Smooth muscle cell (in vitro differentiated cells): ENCODE measurements around the gene DTX4. TPM values are rescaled to one million over a fixed set of nuclear protein-coding genes. Genes with fewer than 3 reads are reported as not detected.
"Not testable (repeated sequence)": the region's sequence is repeated elsewhere in the genome, so short reads cannot be mapped to it uniquely, and the experiment has no call there.

Experiments
- DNase-seq: peaks from one replicate; lab custom pipeline; 2025; ENCODE audit not compliant: unreplicated experiment; lab: John Stamatoyannopoulos, UW
- H2AFZ ChIP-seq: fragments of 200-600 bp; sonication (generic); 2 replicates; pipeline ENCODE4 v1.6.0; 2016; ENCODE audit warnings: antibody characterized with exemption, low read depth, mild to moderate bottlenecking
- H3F3A ChIP-seq: fragments of 200-600 bp; sonication (generic); 2 replicates; pipeline ENCODE4 v1.6.0; 2017; ENCODE audit warnings: antibody characterized with exemption, low read depth
- H3K27ac ChIP-seq: fragments of 200-600 bp; sonication (generic); 2 replicates; pipeline ENCODE4 v1.5.1; 2016; ENCODE audit warnings: low read depth, mild to moderate bottlenecking
- H3K27me3 ChIP-seq: fragments of 200-600 bp; sonication (generic); 2 replicates; pipeline ENCODE4 v1.6.1; 2016; ENCODE audit warnings: low read depth, mild to moderate bottlenecking
- H3K36me3 ChIP-seq: fragments of 200-600 bp; sonication (generic); 2 replicates; pipeline ENCODE4 v1.5.1; 2016; ENCODE audit warnings: low read depth
- H3K4me1 ChIP-seq: fragments of 200-600 bp; sonication (generic); 2 replicates; pipeline ENCODE4 v1.5.1; 2016; ENCODE audit warnings: low read depth
- H3K4me2 ChIP-seq: fragments of 200-600 bp; sonication (generic); 2 replicates; pipeline ENCODE4 v1.6.0; 2016; ENCODE audit warnings: mild to moderate bottlenecking
- H3K4me3 ChIP-seq: fragments of 200-600 bp; sonication (generic); 2 replicates; pipeline ENCODE4 v1.5.1; 2016; ENCODE audit warnings: mild to moderate bottlenecking
- H3K79me2 ChIP-seq: fragments of 200-600 bp; sonication (generic); 2 replicates; pipeline ENCODE4 v1.6.0; 2016; ENCODE audit warnings: low read depth, mild to moderate bottlenecking
- H3K9ac ChIP-seq: fragments of 200-600 bp; sonication (generic); 2 replicates; pipeline ENCODE4 v1.6.0; 2016; ENCODE audit warnings: low read depth
- H3K9me3 ChIP-seq: fragments of 200-600 bp; sonication (generic); replicated peaks from 2 replicates; pipeline ENCODE4 v1.5.1; 2016; ENCODE audit warnings: low read depth
- H4K20me1 ChIP-seq: fragments of 200-600 bp; sonication (generic); 2 replicates; pipeline ENCODE4 v1.6.0; 2016; ENCODE audit warnings: low read depth
- whole genome bisulfite sequencing: methylation state at CpG from one replicate; pipeline ENCODE4 v1.1.7; 2016; ENCODE audit warnings: low lambda C conversion rate; 5-methylcytosine and 5-hydroxymethylcytosine counted together
- polyA plus RNA-seq: library from polyadenylated mRNA; unstranded; fragments of >200 nt; fragmentation: Nextera tagmentation; extraction: Ambion mirVana; gene quantifications from 2 replicates; pipeline ENCODE4 v1.2.1, GENCODE V29; 2016
- total RNA-seq: library from RNA; depleted of rRNA; stranded (reverse); fragments of >200 nt; gene quantifications from 2 replicates; pipeline ENCODE4 v1.2.3, GENCODE V29; 2014
- TF ChIP-seq, protein P1 (sequence below): fragments of 200-600 bp; sonication (generic); IDR thresholded peaks from 2 replicates; pipeline ENCODE4 v1.5.1; 2017; ENCODE audit warnings: borderline replicate concordance, mild to moderate bottlenecking, antibody characterized with exemption; ENCODE audit not compliant: insufficient read depth, poor library complexity, severe bottlenecking

Gene DTX4
- 13.0 and 14.2 TPM in 2 replicates for total RNA-seq
- polyA plus RNA-seq = 10.2 and 14.1 TPM in 2 replicates

- Histone ChIP-seq H3K9me3 (no peaks in the 10 kb centered on the region), H2AFZ (peak within 1 kb of the TSS; percentile 76), H3K27me3 (no peaks in the 10 kb centered on the region), H3K9ac (peak within 1 kb of the TSS; percentile 68), H3K27ac (peak within 1 kb of the TSS; percentile 85), H3F3A (peaks cover 12% of the 10 kb centered on the region), H3K4me1 (peaks cover 27% of the 10 kb centered on the region), H3K79me2 (peaks cover under 1% of the 10 kb centered on the region), H4K20me1 (peaks cover 1% of the 10 kb centered on the region), H3K36me3 (no peaks in the 10 kb centered on the region), H3K4me3 (peak within 1 kb of the TSS; percentile 78), H3K4me2 (peak within 1 kb of the TSS; percentile 98)
- DNase-seq = peak; percentile 66
- under 1% methylated on average over 41 of the region's 64 CpGs for WGBS
- TF ChIP-seq, protein P1, sequence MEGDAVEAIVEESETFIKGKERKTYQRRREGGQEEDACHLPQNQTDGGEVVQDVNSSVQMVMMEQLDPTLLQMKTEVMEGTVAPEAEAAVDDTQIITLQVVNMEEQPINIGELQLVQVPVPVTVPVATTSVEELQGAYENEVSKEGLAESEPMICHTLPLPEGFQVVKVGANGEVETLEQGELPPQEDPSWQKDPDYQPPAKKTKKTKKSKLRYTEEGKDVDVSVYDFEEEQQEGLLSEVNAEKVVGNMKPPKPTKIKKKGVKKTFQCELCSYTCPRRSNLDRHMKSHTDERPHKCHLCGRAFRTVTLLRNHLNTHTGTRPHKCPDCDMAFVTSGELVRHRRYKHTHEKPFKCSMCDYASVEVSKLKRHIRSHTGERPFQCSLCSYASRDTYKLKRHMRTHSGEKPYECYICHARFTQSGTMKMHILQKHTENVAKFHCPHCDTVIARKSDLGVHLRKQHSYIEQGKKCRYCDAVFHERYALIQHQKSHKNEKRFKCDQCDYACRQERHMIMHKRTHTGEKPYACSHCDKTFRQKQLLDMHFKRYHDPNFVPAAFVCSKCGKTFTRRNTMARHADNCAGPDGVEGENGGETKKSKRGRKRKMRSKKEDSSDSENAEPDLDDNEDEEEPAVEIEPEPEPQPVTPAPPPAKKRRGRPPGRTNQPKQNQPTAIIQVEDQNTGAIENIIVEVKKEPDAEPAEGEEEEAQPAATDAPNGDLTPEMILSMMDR = peak; percentile 92
Observed at GRCh38 chr11:59171508-59172322, at the start of gene DTX4. Gene DTX4, plus strand, starts transcription at chr11:59172132. Its CDS starts 464 bp downstream, at chr11:59172596.

DNA sequence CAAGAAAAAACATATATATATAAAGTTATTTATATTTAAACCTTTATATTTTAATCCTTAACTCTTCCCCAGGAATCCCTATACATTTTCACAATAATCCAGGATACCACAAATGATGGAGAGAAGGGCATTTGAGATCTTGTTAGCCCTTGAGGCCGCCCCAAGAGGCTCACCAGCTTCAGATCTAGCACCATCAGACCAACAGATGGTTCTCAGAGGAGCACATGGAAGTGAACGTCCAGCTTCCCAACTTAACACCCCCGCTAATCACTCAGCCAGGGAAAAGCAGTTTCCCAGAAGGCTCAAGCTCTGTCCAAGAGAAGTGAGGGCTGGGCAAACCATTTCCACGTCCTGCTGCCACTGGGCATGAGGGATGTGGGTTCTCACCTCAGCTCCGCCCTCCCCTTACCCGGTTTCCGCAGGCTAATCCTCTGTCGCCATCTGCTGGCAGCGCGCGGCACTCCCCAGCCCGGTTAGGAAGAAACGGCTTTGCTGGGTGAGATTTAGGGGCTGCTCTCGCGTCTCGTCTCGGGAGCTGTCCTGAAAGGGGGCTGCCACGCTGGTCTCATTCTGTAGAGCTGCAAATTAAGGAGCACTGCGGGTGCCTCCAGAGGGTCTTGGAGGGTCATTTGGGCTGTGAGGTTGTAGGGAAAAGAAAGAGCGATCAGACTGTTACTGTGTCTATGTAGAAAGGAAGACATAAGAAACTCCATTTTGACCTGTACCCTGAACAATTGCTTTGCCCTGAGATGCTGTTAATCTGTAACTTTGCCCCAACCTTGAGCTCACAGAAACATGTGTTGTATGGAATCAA, 36.1 kb upstream of the DTX4 start:
- H4K20me1 ChIP-seq = no peaks in the 10 kb centered on the region
- no peaks in the 10 kb centered on the region for H3F3A ChIP-seq
- no peaks in the 10 kb centered on the region for H3K4me1 ChIP-seq
- no peaks in the 10 kb centered on the region for H3K36me3 ChIP-seq
- peak overlapping the region; percentile 42 for H3K4me3 ChIP-seq
- WGBS = 15% methylated on average over 20 of the region's 20 CpGs
- no peaks in the 10 kb centered on the region for H3K27me3 ChIP-seq
- H3K27ac ChIP-seq = no peak overlapping the region
- H3K9me3 ChIP-seq = no peaks in the 10 kb centered on the region
- H3K4me2 ChIP-seq = peak overlapping the region; percentile 90
- peak overlapping the region; percentile 95 for H2AFZ ChIP-seq
- peak; percentile 70 for DNase-seq
- H3K9ac ChIP-seq = no peak overlapping the region
- H3K79me2 ChIP-seq = no peaks in the 10 kb centered on the region
- TF ChIP-seq, protein P1 = peak; percentile 99

DNA sequence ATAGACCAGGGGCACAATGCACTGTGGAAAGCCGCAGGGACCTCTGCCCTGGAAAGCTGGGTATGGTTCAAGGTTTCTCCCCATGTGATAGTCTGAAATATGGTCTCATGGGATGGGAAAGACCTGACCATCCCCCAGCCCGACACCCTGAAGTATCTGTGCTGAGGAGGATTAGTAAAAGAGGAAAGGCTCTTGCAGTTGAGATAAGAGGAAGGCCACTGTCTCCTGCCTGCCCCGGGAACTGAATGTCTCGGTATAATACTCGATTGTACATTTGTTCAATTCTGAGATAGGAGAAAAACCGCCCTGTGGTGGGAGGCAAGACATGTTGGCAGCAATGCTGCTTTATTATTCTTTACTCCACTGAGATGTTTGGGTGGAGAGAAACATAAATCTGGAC, 35.4 kb upstream of the DTX4 start:
- H3K79me2 ChIP-seq, H3K36me3 ChIP-seq, H3K27me3 ChIP-seq, H3K9me3 ChIP-seq, H3K27ac ChIP-seq, H3K4me1 ChIP-seq, H3K4me3 ChIP-seq, H4K20me1 ChIP-seq, H3F3A ChIP-seq, DNase-seq, H3K9ac ChIP-seq: not testable (repeated sequence)
- peak overlapping the region; percentile 90 for H3K4me2 ChIP-seq
- H2AFZ ChIP-seq = peak overlapping the region; percentile 95
- WGBS = 63% methylated on average over 6 of the region's 6 CpGs

- Histone ChIP-seq H3K27me3 (no peaks in the 10 kb centered on the region), H3K27ac (no peak overlapping the region)
- WGBS = 96% methylated on average over 17 of the region's 17 CpGs
Observed at GRCh38 chr11:59137190-59137589, 34.7 kb upstream of the DTX4 start.

More at GRCh38 chr11:59137190-59137589, 34.7 kb upstream of the DTX4 start:
- no peaks in the 10 kb centered on the region for H3F3A ChIP-seq
- DNase-seq = no peak
- H4K20me1 ChIP-seq = no peaks in the 10 kb centered on the region
- no peak overlapping the region for H3K4me2 ChIP-seq
- H3K4me1 ChIP-seq = peaks cover 2% of the 10 kb centered on the region
- no peak overlapping the region for H2AFZ ChIP-seq
- H3K4me3 ChIP-seq = no peak overlapping the region
- H3K36me3 ChIP-seq = no peaks in the 10 kb centered on the region
- TF ChIP-seq, protein P1 = no peak
- no peak overlapping the region for H3K9ac ChIP-seq
- no peaks in the 10 kb centered on the region for H3K9me3 ChIP-seq
- no peaks in the 10 kb centered on the region for H3K79me2 ChIP-seq
